T-helper 1 cell treated with Interleukin-12 subunit alpha and Interleukin-12 subunit beta and Interleukin-4 antibody, amounts not matched to agents 30 μg/mL and 1 μg/mL, for 36 hours (primary cell): Measurements from ENCODE around the gene SSC5D.

ENCODE experiments used
- H3K27ac Mint-ChIP-seq: one replicate; pipeline ENCODE4 v1.8.0; 2021; ENCODE audit warnings: mild to moderate bottlenecking, mixed read lengths
- H3K27me3 Mint-ChIP-seq: one replicate; pipeline ENCODE4 v1.8.0; 2021; ENCODE audit warnings: low read depth, mixed read lengths
- H3K36me3 Mint-ChIP-seq: one replicate; pipeline ENCODE4 v1.8.0; 2021; ENCODE audit warnings: low read depth, mixed read lengths
- H3K4me1 Mint-ChIP-seq: one replicate; pipeline ENCODE4 v1.8.0; 2021; ENCODE audit warnings: low read depth, mixed read lengths
- H3K4me3 Mint-ChIP-seq: one replicate; pipeline ENCODE4 v1.8.0; 2021; ENCODE audit warnings: mild to moderate bottlenecking, moderate library complexity, mixed read lengths
- H3K9me3 Mint-ChIP-seq: one replicate; pipeline ENCODE4 v1.8.0; 2021; ENCODE audit warnings: mixed read lengths

The SSC5D gene

GRCh38 chr19:55461974-55462626, 26.1 kb upstream of the SSC5D start:
- Mint-ChIP-seq H3K9me3 (no peaks in the 10 kb centered on the region), H3K27ac (peak overlapping the region; percentile 85), H3K4me1 (peaks cover 11% of the 10 kb centered on the region), H3K36me3 (no peaks in the 10 kb centered on the region), H3K4me3 (peak overlapping the region; percentile 86), H3K27me3 (peaks cover 12% of the 10 kb centered on the region)

DNA sequence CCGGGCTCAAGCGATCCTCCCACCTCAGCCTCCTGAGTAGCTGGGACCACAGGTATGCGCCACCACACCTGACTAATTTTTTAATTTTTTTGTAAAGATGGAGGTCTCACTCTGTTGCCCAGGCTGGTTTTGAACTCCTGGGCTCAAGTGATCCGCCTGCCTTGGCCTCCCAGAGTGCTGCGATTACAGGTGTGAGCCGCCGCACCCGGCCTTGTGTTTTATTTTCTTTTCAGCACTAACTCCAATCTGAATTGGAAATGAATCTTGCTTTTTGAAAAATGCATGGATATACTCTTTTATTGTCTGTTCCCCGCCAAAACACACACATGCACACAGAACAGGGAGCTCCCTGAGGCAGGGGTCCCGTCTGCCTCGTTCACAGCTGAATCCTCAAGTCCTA, 25.5 kb upstream of the SSC5D start:
- peak overlapping the region; percentile 86 for H3K4me3 Mint-ChIP-seq
- H3K4me1 Mint-ChIP-seq = peaks cover 11% of the 10 kb centered on the region
- peaks cover 12% of the 10 kb centered on the region for H3K27me3 Mint-ChIP-seq
- H3K27ac Mint-ChIP-seq = no peak overlapping the region
- no peaks in the 10 kb centered on the region for H3K36me3 Mint-ChIP-seq
- H3K9me3 Mint-ChIP-seq = no peaks in the 10 kb centered on the region

- H3K4me1 Mint-ChIP-seq = peaks cover 14% of the 10 kb centered on the region
- H3K4me3 Mint-ChIP-seq = no peak overlapping the region
- H3K36me3 Mint-ChIP-seq = no peaks in the 10 kb centered on the region
- no peaks in the 10 kb centered on the region for H3K9me3 Mint-ChIP-seq
- no peak overlapping the region for H3K27ac Mint-ChIP-seq
- H3K27me3 Mint-ChIP-seq = peaks cover 12% of the 10 kb centered on the region
Observed at GRCh38 chr19:55463583-55464031, 24.6 kb upstream of the SSC5D start.

GRCh38 chr19:55464039-55464661, 24.1 kb upstream of the SSC5D start:
- no peak overlapping the region for H3K27ac Mint-ChIP-seq
- peaks cover 14% of the 10 kb centered on the region for H3K4me1 Mint-ChIP-seq
- H3K27me3 Mint-ChIP-seq = peaks cover 12% of the 10 kb centered on the region
- no peaks in the 10 kb centered on the region for H3K9me3 Mint-ChIP-seq
- no peaks in the 10 kb centered on the region for H3K36me3 Mint-ChIP-seq
- H3K4me3 Mint-ChIP-seq = no peak overlapping the region

- Mint-ChIP-seq H3K36me3 (no peaks in the 10 kb centered on the region), H3K9me3 (no peaks in the 10 kb centered on the region), H3K27ac (no peak within 1 kb of the TSS), H3K4me3 (no peak within 1 kb of the TSS), H3K4me1 (peaks cover 14% of the 10 kb centered on the region), H3K27me3 (peaks cover 12% of the 10 kb centered on the region)
Observed at GRCh38 chr19:55464662-55465054, 23.6 kb upstream of the SSC5D start, which contains the start of gene C19orf85. TSS of gene C19orf85 (minus strand) at chr19:55464751. CDS start at chr19:55464554, 197 bp downstream.

- Mint-ChIP-seq H3K4me3 (no peak overlapping the region), H3K4me1 (peaks cover 11% of the 10 kb centered on the region), H3K27ac (no peak overlapping the region)
Observed at GRCh38 chr19:55465460-55466240, 22.6 kb upstream of the SSC5D start.

GRCh38 chr19:55466241-55466614, 22.0 kb upstream of the SSC5D start:
- Mint-ChIP-seq H3K9me3 (no peaks in the 10 kb centered on the region), H3K27me3 (peaks cover 12% of the 10 kb centered on the region), H3K4me3 (no peak overlapping the region), H3K36me3 (no peaks in the 10 kb centered on the region), H3K27ac (no peak overlapping the region), H3K4me1 (peaks cover 8% of the 10 kb centered on the region)

More at GRCh38 chr19:55465460-55466240, 22.6 kb upstream of the SSC5D start:
- Mint-ChIP-seq H3K36me3 (no peaks in the 10 kb centered on the region), H3K9me3 (no peaks in the 10 kb centered on the region), H3K27me3 (peaks cover 12% of the 10 kb centered on the region)

GRCh38 chr19:55467236-55468053, 20.8 kb upstream of the SSC5D start:
- H3K4me3 Mint-ChIP-seq = no peak overlapping the region
- H3K27ac Mint-ChIP-seq = no peak overlapping the region
- peaks cover 4% of the 10 kb centered on the region for H3K4me1 Mint-ChIP-seq
- no peaks in the 10 kb centered on the region for H3K36me3 Mint-ChIP-seq
- H3K27me3 Mint-ChIP-seq = peaks cover 9% of the 10 kb centered on the region
- no peaks in the 10 kb centered on the region for H3K9me3 Mint-ChIP-seq

DNA sequence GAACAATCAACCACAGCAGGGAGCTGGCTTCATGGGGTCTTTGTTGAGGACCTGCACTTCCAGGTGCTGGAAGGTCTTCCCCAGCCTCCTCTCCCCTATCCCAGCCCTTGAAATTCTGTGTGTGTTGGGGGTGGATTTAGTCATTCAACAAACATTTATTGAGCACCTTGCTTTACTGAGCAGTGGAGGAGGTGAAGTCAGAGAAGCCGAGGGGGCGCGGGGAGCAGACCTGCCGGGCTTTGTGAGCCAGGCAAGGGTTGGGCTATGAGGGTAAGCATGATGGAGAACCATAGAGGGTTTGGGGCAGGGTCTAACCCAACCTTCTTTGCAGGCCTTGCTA, 20.2 kb upstream of the SSC5D start:
- Mint-ChIP-seq H3K27me3 (peaks cover 9% of the 10 kb centered on the region), H3K36me3 (no peaks in the 10 kb centered on the region), H3K4me3 (no peak overlapping the region), H3K4me1 (peaks cover 3% of the 10 kb centered on the region), H3K9me3 (no peaks in the 10 kb centered on the region), H3K27ac (no peak overlapping the region)

- no peak overlapping the region for H3K4me3 Mint-ChIP-seq
- no peaks in the 10 kb centered on the region for H3K36me3 Mint-ChIP-seq
- peaks cover 7% of the 10 kb centered on the region for H3K4me1 Mint-ChIP-seq
- peaks cover 4% of the 10 kb centered on the region for H3K27me3 Mint-ChIP-seq
- no peaks in the 10 kb centered on the region for H3K9me3 Mint-ChIP-seq
- H3K27ac Mint-ChIP-seq = no peak overlapping the region
Observed at GRCh38 chr19:55471266-55471665, 17.0 kb upstream of the SSC5D start.

DNA sequence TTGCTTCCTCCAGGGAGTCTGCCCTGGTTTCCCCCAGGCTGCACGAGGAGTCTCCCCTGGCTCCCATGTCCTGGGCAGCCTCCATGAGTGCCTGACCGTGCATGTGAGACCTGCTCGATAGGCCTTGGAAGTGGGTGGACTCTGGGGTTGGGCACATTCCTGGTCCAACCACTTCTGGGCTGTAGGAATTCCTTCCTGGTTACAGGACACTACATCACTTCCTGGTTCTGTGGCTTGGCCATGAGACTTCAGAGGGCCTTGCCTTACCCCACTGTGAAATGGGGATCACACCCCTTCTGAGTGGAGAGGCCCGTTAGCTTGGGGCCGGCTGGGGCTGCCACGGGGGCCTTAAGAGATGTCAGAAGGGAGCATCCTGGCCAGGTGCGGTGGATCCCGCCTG, 15.8 kb upstream of the SSC5D start:
- Mint-ChIP-seq H3K27me3 (no peaks in the 10 kb centered on the region), H3K9me3 (no peaks in the 10 kb centered on the region), H3K36me3 (no peaks in the 10 kb centered on the region), H3K4me1 (peaks cover 7% of the 10 kb centered on the region), H3K4me3 (no peak overlapping the region), H3K27ac (no peak overlapping the region)

- no peaks in the 10 kb centered on the region for H3K27me3 Mint-ChIP-seq
- H3K27ac Mint-ChIP-seq = no peak overlapping the region
- no peaks in the 10 kb centered on the region for H3K36me3 Mint-ChIP-seq
- H3K9me3 Mint-ChIP-seq = no peaks in the 10 kb centered on the region
- no peak overlapping the region for H3K4me3 Mint-ChIP-seq
- H3K4me1 Mint-ChIP-seq = peaks cover 12% of the 10 kb centered on the region
Observed at GRCh38 chr19:55473225-55474012, 14.8 kb upstream of the SSC5D start.

DNA sequence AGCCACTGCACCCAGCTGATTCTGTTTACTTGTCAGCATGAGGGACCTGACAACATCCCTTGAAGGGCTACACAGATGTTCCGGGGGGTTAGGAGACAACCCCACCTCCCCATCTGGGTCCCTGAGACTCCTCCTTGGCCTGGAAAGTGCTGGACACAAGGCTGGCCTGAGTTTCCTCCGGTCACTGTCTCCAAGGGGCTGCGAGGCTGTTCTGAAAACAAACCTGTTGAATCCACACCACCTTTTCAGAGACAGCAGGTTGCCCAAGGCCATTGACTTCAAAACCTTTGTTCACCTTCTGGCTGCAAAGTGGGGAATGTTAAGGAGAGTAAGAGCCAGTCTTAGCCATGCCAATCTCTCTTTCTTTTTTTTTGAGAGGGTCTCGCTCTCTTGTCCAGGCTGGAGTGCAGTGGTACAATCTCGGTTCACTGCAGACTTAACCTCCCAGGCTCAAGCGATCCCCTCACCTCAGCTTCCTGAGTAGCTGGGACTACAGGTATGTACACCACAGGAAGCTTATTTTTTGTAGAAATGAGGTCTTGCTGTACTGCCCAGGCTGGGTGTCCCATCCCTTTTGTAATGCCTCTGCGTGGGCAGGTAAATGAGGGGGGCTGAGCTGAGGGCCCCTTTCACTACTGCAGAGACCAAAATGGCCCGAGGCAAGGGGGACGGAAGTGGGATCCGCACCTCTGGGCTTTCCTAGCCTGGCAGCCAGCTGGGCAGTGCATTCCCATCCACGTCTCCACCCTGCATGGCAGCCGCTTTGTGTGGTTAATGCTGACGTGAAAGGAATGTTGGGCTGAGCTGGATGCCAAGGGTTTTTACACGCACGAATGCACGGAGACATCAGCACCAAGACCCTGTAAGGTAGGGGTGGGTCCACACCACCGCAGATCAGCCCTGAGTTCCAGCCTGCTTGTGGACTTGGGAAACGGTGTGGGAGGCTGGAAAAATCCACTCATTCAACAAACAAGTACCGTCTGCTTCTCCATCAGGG, 13.7 kb upstream of the SSC5D start:
- Mint-ChIP-seq H3K36me3 (no peaks in the 10 kb centered on the region), H3K4me1 (peaks cover 18% of the 10 kb centered on the region), H3K27ac (no peak overlapping the region), H3K27me3 (no peaks in the 10 kb centered on the region), H3K4me3 (no peak overlapping the region), H3K9me3 (no peaks in the 10 kb centered on the region)
